ENCODE measurements around the gene KIF4A.

KIF4A gene

DNA sequence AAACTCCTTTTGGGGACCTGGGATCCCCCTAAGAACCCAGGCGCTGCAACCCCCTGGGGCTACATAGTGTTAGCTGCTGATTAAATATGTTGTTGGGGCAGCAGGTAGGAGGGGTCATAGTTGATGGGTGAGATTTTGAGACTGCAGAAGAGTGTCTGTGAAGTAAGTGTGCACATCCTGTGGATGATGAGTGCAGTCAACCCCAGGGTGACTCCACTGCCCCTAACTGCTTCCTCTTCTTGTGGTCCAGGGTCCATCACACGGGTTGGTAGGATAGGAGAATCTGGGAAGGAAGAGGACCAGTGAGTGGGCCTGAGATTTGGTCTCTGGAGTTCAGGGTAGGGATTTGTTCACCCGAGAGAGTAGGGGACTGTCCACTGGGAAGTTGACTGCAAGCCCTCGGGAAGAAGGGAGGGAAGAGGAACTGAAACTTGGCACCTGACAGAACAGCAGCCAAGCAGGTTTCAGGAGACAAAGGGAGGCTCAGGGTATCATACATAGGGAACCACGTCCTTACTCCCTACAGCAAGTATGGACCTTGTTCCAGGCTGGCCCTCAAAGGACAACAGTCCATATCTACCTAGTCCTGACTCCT lies 163.2 kb downstream of the KIF4A start:
- TF ChIP-seq, protein P1, sequence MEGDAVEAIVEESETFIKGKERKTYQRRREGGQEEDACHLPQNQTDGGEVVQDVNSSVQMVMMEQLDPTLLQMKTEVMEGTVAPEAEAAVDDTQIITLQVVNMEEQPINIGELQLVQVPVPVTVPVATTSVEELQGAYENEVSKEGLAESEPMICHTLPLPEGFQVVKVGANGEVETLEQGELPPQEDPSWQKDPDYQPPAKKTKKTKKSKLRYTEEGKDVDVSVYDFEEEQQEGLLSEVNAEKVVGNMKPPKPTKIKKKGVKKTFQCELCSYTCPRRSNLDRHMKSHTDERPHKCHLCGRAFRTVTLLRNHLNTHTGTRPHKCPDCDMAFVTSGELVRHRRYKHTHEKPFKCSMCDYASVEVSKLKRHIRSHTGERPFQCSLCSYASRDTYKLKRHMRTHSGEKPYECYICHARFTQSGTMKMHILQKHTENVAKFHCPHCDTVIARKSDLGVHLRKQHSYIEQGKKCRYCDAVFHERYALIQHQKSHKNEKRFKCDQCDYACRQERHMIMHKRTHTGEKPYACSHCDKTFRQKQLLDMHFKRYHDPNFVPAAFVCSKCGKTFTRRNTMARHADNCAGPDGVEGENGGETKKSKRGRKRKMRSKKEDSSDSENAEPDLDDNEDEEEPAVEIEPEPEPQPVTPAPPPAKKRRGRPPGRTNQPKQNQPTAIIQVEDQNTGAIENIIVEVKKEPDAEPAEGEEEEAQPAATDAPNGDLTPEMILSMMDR (conservative IDR thresholded peaks at IDR 0.05; ENCODE audit: low read depth, low read length), result no peak
- peaks cover 20% of the 10 kb centered on the region; the same call in 1 of the 2 replicates for H3K79me2 ChIP-seq (ENCODE audit: insufficient read depth, low read depth)
- H3K4me2 ChIP-seq, result peak overlapping the region; percentile 91
- no peak overlapping the region for H3K4me3 ChIP-seq (IDR thresholded peaks at IDR 0.05; ENCODE audit: insufficient read depth, low read depth, low read length)
- H3K9ac ChIP-seq, result no peak overlapping the region
- H4K20me1 ChIP-seq (ENCODE audit: insufficient read depth), result no peaks in the 10 kb centered on the region
- no peak overlapping the region for H3K27ac ChIP-seq
- H3K36me3 ChIP-seq (ENCODE audit: insufficient read depth), result no peaks in the 10 kb centered on the region
- H2AFZ ChIP-seq (ENCODE audit: low read depth), result peak overlapping the region; percentile 88
- H3K4me1 ChIP-seq (ENCODE audit: low read depth, poor library complexity, severe bottlenecking), result peaks cover 34% of the 10 kb centered on the region
- H3K27me3 ChIP-seq (ENCODE audit: insufficient read depth, low read depth), result no peaks in the 10 kb centered on the region

DNA sequence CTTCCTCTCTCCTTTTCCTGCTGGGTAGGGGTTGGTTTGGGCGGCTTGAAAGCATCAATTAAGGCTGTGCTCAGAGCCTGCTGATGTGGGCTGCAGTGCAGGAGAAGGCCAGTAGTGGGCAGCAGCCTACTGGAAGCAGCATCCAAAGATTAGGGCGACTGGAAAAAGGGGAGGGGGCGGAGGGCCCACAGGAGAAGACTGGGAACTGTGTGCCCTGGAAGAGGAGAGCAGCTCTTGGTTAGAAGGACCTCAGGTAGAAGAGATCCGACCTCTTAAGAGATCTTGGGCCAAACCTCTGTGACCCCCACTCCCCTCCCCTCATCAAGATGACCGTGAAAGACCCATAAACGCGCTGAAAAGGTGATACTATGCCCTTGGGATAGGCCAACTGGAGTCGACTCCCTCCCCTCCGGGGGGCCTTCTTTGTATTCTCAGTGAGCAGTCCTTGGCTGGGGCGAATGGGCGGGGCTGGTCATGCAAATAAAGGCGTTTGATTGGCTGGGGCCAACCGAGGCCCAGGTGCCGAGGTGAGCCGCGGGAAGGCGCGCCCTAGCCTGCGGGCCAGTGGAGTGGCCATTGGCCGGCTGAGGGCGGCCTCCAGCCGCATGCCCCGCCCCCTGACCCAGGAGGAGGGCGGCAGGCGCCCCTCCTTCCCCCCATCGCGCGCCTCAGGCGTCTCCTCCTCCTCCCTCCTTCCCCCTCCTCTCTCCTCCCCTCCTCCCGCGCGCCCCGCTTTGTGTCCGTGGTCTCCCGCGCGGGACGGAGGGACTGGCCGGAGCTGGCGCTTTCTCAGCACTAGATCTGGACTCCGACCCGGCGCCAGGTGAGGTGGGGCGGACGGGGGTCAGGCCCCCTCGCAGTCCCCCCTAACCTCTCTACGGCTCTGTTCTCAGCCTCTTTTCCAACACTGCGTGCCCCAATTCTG lies 164.8 kb downstream of the KIF4A start:
- TF ChIP-seq, protein P1 (conservative IDR thresholded peaks at IDR 0.05; ENCODE audit: low read depth, low read length), result peak; percentile 83
- Histone ChIP-seq H3K4me1 (ENCODE audit: low read depth, poor library complexity, severe bottlenecking) (peaks cover 37% of the 10 kb centered on the region), H3K27ac (peak overlapping the region; percentile 84), H3K79me2 (ENCODE audit: insufficient read depth, low read depth) (peaks cover 30% of the 10 kb centered on the region; the same call in 1 of the 2 replicates), H3K27me3 (ENCODE audit: insufficient read depth, low read depth) (no peaks in the 10 kb centered on the region), H3K9ac (peak overlapping the region; percentile 83), H2AFZ (ENCODE audit: low read depth) (peak overlapping the region; percentile 49; the same call in 1 of the 2 replicates), H3K4me2 (peak overlapping the region; percentile 76; the same call in 1 of the 2 replicates), H3K36me3 (ENCODE audit: insufficient read depth) (no peaks in the 10 kb centered on the region), H3K4me3 (IDR thresholded peaks at IDR 0.05; ENCODE audit: insufficient read depth, low read depth, low read length) (no peak overlapping the region), H4K20me1 (ENCODE audit: insufficient read depth) (no peaks in the 10 kb centered on the region)

DNA sequence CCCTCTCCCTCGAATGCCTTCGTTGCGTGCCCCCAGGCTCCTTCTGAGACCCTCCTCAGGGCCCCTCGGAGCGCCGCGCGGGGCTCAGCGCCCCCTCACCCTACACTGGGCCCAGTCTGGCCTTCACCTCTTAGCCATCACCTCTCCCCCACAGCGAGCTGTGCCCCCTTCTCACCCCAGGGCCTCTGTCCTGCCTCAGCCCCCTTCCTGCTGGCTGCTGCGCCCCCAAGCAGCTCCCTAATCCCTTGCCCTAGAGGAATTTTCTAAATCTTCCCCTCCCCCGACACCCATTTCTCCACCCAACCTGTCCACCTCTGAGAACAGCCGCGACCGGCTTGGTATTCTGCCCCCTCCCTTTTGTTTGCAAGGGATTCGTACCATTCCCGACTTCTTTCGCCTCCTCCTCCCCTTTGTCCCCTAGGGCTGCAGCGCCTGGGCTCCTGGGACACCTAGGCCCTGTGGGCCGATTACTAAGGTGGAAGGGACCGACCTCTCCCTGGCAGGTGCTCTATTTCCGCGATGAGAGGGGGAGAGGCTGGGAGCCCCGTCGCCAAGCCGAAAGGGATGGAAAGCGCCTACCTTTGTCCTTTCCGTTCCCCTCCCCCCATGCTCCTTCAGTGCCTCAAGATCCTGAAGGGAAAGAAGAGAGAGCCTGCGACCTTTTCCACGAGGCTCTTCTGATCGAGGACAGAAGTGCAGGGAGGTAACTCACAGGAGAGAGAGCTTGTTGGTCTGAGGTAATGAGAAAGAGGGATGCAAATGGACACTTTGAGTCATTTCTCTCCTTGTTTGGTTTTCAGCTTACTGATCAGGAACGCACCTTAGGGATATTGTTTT lies 165.7 kb downstream of the KIF4A start:
- no peak overlapping the region for H3K4me3 ChIP-seq (IDR thresholded peaks at IDR 0.05; ENCODE audit: insufficient read depth, low read depth, low read length)
- no peaks in the 10 kb centered on the region for H4K20me1 ChIP-seq (ENCODE audit: insufficient read depth)
- H3K27ac ChIP-seq, result peak overlapping the region; percentile 84
- H3K36me3 ChIP-seq (ENCODE audit: insufficient read depth), result no peaks in the 10 kb centered on the region
- TF ChIP-seq, protein P1 (conservative IDR thresholded peaks at IDR 0.05; ENCODE audit: low read depth, low read length), result no peak
- peaks cover 37% of the 10 kb centered on the region for H3K4me1 ChIP-seq (ENCODE audit: low read depth, poor library complexity, severe bottlenecking)
- peak overlapping the region; percentile 76 for H3K4me2 ChIP-seq
- H3K9ac ChIP-seq, result peak overlapping the region; percentile 83
- H2AFZ ChIP-seq (ENCODE audit: low read depth), result peak overlapping the region; percentile 49; the same call in 1 of the 2 replicates
- peaks cover 30% of the 10 kb centered on the region; the same call in 1 of the 2 replicates for H3K79me2 ChIP-seq (ENCODE audit: insufficient read depth, low read depth)
- no peaks in the 10 kb centered on the region for H3K27me3 ChIP-seq (ENCODE audit: insufficient read depth, low read depth)

DNA sequence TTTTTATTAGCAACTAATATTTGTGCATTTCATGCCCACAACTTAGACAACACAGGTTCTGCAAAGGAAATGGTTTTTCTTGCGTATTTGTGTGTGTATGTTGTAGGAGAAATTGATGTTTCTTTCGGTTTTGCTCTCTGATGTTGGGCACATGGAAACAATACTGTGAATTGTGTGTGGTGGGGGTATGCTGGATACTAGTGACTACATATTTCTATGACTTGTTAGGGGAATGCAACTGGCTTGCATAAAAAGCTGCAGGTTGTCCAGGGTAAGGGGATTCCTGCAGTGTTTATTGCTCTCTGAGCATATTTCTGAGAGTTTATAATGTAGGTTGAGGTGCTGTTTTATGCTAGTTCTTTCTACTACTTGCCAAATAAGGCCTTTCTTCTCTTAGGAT lies 166.4 kb downstream of the KIF4A start:
- Histone ChIP-seq H2AFZ (ENCODE audit: low read depth) (0 out of 2 replicates have a peak overlapping the region, but pooled peaks have one; percentile 49), H3K4me1 (ENCODE audit: low read depth, poor library complexity, severe bottlenecking) (peaks cover 37% of the 10 kb centered on the region), H3K79me2 (ENCODE audit: insufficient read depth, low read depth) (peaks cover 30% of the 10 kb centered on the region; the same call in 1 of the 2 replicates), H3K27me3 (ENCODE audit: insufficient read depth, low read depth) (no peaks in the 10 kb centered on the region), H3K4me3 (IDR thresholded peaks at IDR 0.05; ENCODE audit: insufficient read depth, low read depth, low read length) (no peak overlapping the region), H3K36me3 (ENCODE audit: insufficient read depth) (no peaks in the 10 kb centered on the region), H3K9ac (peak overlapping the region; percentile 83), H3K27ac (peak overlapping the region; percentile 84), H4K20me1 (ENCODE audit: insufficient read depth) (no peaks in the 10 kb centered on the region), H3K4me2 (peak overlapping the region; percentile 76)
- TF ChIP-seq, protein P1 (conservative IDR thresholded peaks at IDR 0.05; ENCODE audit: low read depth, low read length), result no peak

Data from KMS-11 (cell line).